SK-N-MC (cell line): ENCODE results near the gene FTCD.
"Not testable (repeated sequence)": the region's sequence is repeated elsewhere in the genome, so short reads cannot be mapped to it uniquely, and the experiment has no call there.

ENCODE experiments used
- DNase-seq: peaks from one replicate; pipeline ENCODE4 v3.0.0-alpha.2; 2011; ENCODE audit warnings: low read depth, low spot score
- H3K27ac ChIP-seq: fragments of 200-600 bp; sonication (generic); 2 replicates; pipeline ENCODE4 v1.5.1; 2016; ENCODE audit warnings: mixed run types
- H3K36me3 ChIP-seq: fragments of 200-600 bp; sonication (generic); 2 replicates; pipeline ENCODE4 v1.6.1; 2017; ENCODE audit warnings: antibody characterized with exemption, low read length, mixed read lengths; ENCODE audit not compliant: insufficient read depth
- H3K4me3 ChIP-seq: fragments of 200-600 bp; sonication (generic); 2 replicates; pipeline ENCODE4 v1.5.1; 2016
- H3K9ac ChIP-seq: fragments of 200-600 bp; sonication (generic); 2 replicates; pipeline ENCODE4 v1.8.0; 2017; ENCODE audit warnings: mixed run types, mixed read lengths; ENCODE audit not compliant: insufficient read length
- H3K9me3 ChIP-seq: fragments of 200-600 bp; sonication (generic); 2 replicates; pipeline ENCODE4 v1.6.1; 2017; ENCODE audit warnings: low read depth, mild to moderate bottlenecking, antibody characterized with exemption, low read length, moderate library complexity, mixed read lengths
- EZH2 ChIP-seq: fragments of 200-600 bp; sonication (generic); IDR thresholded peaks from one replicate; pipeline ENCODE4 v1.6.1; 2017; ENCODE audit warnings: antibody characterized with exemption
- FOXP2 ChIP-seq: optimal IDR thresholded peaks from 2 replicates; pipeline ENCODE3; 2011; ENCODE audit warnings: mild to moderate bottlenecking, moderate library complexity; ENCODE audit not compliant: insufficient read depth; ENCODE audit errors: extremely low read length, control extremely low read depth
- POLR2AphosphoS5 ChIP-seq: IDR thresholded peaks from 2 replicates; pipeline ENCODE4 v1.6.1; 2012; ENCODE audit warnings: mild to moderate bottlenecking, low read depth, low read length, borderline replicate concordance

The FTCD gene

GRCh38 chr21:46182548-46183336, 27.4 kb upstream of the FTCD start:
- TF ChIP-seq POLR2AphosphoS5 (no peak), FOXP2 (no peak), EZH2 (no peak)
- DNase-seq, result no peak

DNA sequence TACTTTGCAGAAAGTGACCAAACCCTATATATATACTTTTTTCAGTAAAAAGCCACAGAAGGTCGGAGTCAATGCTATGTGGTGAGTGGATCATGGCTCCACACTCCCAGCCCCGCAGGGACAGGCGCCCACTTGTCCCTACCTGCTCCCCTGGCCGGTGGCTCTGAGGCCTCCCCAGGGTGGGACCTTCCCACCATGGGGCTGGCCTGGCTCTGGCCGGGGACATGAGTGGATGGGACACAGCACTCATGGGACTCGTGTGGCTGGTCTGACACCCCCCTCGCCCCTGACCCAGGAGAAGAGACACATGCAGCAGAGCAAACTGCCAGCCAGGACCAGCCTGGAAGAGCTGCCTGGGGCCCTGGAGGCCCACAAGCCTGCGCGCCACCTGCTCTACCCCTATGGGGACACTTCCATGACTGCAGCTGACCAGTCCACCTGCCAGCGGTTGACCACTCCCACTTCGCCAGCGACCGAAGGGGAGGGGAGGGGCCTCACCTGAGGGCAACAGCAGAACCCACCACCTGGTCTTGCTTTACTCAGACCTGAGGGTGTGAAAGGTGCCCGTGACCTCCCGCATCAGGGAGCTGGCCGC, 26.7 kb upstream of the FTCD start:
- Histone ChIP-seq H3K9me3 (no peaks in the 10 kb centered on the region), H3K27ac (no peak overlapping the region), H3K4me3 (no peak overlapping the region), H3K36me3 (no peaks in the 10 kb centered on the region), H3K9ac (no peak overlapping the region)
- TF ChIP-seq EZH2 (no peak), FOXP2 (no peak), POLR2AphosphoS5 (no peak)
- DNase-seq, result no peak

More at GRCh38 chr21:46182548-46183336, 27.4 kb upstream of the FTCD start:
- no peaks in the 10 kb centered on the region for H3K36me3 ChIP-seq
- no peak overlapping the region for H3K9ac ChIP-seq
- H3K9me3 ChIP-seq, result no peaks in the 10 kb centered on the region
- no peak overlapping the region for H3K27ac ChIP-seq
- no peak overlapping the region for H3K4me3 ChIP-seq

GRCh38 chr21:46181436-46181835, 26.1 kb upstream of the FTCD start:
- no peak for TF ChIP-seq POLR2AphosphoS5
- no peak for TF ChIP-seq EZH2
- TF ChIP-seq FOXP2, result no peak
- no peaks in the 10 kb centered on the region for H3K36me3 ChIP-seq
- DNase-seq, result no peak
- no peaks in the 10 kb centered on the region for H3K9me3 ChIP-seq
- H3K27ac ChIP-seq, result no peak overlapping the region
- H3K9ac ChIP-seq, result no peak overlapping the region
- no peak overlapping the region for H3K4me3 ChIP-seq

GRCh38 chr21:46180778-46181391, 25.5 kb upstream of the FTCD start:
- H3K27ac ChIP-seq, result peak overlapping the region; percentile 60
- H3K4me3 ChIP-seq, result no peak overlapping the region
- H3K9me3 ChIP-seq, result no peaks in the 10 kb centered on the region
- no peak overlapping the region for H3K9ac ChIP-seq
- no peak for TF ChIP-seq FOXP2
- TF ChIP-seq POLR2AphosphoS5, result no peak
- TF ChIP-seq EZH2, result no peak
- H3K36me3 ChIP-seq, result no peaks in the 10 kb centered on the region
- DNase-seq, result no peak

DNA sequence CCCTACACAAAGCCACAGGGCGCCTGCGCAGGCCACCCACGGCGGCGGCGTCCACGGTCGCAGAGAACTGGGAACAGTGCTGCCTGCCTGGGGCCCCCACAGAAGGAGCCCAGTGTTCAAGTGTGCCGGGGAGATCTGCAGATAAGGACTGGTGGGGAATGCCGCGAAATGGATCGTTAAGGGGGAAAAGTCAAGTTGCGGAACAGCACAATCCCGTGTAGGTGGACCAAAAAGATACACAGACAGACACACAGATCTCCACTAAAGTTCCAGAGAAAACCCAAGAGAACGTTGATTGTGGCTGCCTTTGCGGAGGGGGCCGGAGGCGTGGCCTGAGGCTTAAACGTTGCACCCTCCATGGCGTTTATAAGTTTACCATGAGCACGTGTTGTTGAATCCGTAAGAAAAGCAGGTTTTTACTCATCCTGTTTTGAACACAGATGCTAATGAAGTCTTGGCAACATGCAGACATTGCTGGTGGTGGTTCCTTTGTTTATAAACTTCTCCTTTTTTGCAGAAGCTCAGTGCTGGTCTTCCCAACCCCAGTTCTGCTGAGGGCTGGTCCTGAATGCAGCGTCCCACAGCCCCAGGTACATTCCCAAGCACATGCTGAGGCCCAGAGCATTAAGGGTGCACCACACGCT, 24.8 kb upstream of the FTCD start:
- no peaks in the 10 kb centered on the region for H3K9me3 ChIP-seq
- DNase-seq, result no peak
- H3K27ac ChIP-seq, result peak overlapping the region; percentile 60
- H3K9ac ChIP-seq, result no peak overlapping the region
- no peak overlapping the region for H3K4me3 ChIP-seq
- no peak for TF ChIP-seq EZH2
- TF ChIP-seq FOXP2, result no peak
- no peak for TF ChIP-seq POLR2AphosphoS5
- no peaks in the 10 kb centered on the region for H3K36me3 ChIP-seq

DNA sequence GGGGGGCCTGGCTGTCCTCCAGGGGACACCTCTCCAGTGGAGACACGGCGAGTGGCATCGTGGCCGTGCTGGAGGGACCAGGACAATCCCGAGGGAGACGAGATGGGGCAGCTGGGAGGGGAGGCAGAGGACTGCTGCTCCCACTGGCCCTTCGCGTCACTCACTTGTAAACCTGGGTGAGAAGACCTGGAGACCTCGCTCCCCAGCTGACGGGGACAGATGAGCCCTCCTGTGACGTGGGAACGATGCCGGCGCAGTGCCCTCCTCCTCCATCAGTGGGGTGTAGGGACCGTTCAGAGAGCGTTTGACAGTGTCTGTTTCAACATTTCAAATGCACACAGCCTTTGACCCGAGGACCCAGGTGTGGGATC, 24.3 kb upstream of the FTCD start:
- DNase-seq, result no peak
- Histone ChIP-seq H3K4me3 (no peak overlapping the region), H3K9me3 (no peaks in the 10 kb centered on the region), H3K36me3 (no peaks in the 10 kb centered on the region), H3K27ac (no peak overlapping the region), H3K9ac (no peak overlapping the region)
- TF ChIP-seq FOXP2 (no peak), POLR2AphosphoS5 (no peak), EZH2 (no peak)

DNA sequence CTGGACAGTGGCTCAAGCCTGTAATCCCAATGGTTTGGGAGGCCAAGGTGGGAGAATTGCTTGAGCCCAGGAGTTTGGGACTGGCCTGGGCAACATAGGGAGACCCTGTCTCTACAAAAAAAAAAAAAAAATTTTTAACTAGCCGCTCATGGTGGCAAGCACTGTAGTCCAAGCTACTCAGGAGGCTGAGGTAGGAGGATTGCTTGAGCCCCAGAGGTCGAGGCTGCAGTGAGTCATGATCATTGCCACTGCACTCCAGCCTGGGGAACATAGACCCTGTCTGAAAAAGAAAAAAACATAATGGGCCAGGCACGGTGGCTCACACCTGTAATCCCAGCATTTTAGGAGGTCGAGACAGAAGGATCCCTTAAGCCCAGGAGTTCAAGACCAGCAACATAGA, 23.6 kb upstream of the FTCD start:
- Histone ChIP-seq H3K27ac (no peak overlapping the region), H3K9me3 (no peaks in the 10 kb centered on the region), H3K36me3 (no peaks in the 10 kb centered on the region), H3K4me3 (no peak overlapping the region), H3K9ac (no peak overlapping the region)
- TF ChIP-seq FOXP2 (no peak), POLR2AphosphoS5 (no peak), EZH2 (no peak)
- no peak for DNase-seq

DNA sequence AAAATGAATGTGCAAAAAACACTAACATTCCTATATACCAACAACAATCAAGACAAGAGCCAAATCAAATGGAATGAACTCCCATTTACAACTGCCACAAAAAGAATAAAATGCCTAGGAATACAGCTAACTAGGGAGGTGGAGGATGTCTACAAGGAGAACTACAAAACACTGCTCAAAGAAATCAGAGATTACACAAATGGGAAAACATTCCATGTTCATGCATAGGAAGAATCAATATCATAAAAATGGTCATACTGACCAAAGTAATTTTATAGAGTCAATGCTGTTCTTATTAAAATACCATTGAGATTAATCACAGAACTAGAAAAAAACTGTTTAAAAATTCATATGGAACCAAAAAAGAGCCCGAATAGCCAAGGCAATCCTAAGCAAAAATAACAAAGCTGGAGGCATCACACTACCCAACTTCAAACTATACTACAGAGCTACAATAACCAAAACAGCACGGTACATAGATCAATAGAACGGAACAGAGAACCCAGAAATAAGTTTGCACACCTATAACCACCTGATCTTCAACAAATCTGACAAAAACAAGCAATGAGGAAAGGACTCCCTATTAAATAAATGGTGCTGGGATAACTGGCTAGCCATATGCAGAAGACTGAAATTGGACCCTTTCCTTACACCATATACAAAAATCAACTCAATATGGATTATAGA, 21.2 kb upstream of the FTCD start:
- H3K27ac ChIP-seq, H3K4me3 ChIP-seq, H3K36me3 ChIP-seq, H3K9ac ChIP-seq, DNase-seq, H3K9me3 ChIP-seq: not testable (repeated sequence)
